Ovary (tissue), 9 donors: ENCODE measurements around the gene CKM. TPM values are rescaled to one million over a fixed set of nuclear protein-coding genes. Genes with fewer than 3 reads are reported as not detected.
"Not testable (repeated sequence)": the region's sequence is repeated elsewhere in the genome, so short reads cannot be mapped to it uniquely, and the experiment has no call there.

ENCODE experiments used
- DNase-seq, 5 donors: peaks; one replicate each; pipeline ENCODE4 v3.0.0-alpha.2; 2019 to 2020
- H3K27ac ChIP-seq, 2 donors: fragments of 200-600 bp; one replicate each; pipeline versions ENCODE4 v1.5.1 to v1.8.0; 2019 to 2022
- H3K27me3 ChIP-seq: fragments of 200-600 bp; one replicate; pipeline ENCODE4 v1.8.0; 2022
- H3K36me3 ChIP-seq: fragments of 200-600 bp; sonication (generic); one replicate; pipeline ENCODE4 v1.5.1; 2019
- H3K4me1 ChIP-seq: one replicate; pipeline ENCODE4 v1.8.1; 2013; ENCODE audit warnings: mild to moderate bottlenecking, moderate library complexity; ENCODE audit not compliant: insufficient read depth
- H3K4me3 ChIP-seq: fragments of 200-600 bp; sonication (generic); one replicate; pipeline ENCODE4 v1.5.1; 2017
- H3K9me3 ChIP-seq, 2 donors: fragments of 200-600 bp in 1 of 2; sonication (generic) in 1 of 2; one replicate each; pipeline versions ENCODE4 v1.5.1 to v1.8.1; 2013 to 2019; ENCODE audit warnings: mild to moderate bottlenecking in 1 of 2, moderate library complexity in 1 of 2
- EP300 ChIP-seq: sonication (generic); formaldehyde crosslinking; IDR thresholded peaks from one replicate; pipeline ENCODE4 v1.6.1; 2017; ENCODE audit warnings: antibody characterized with exemption
- POLR2A ChIP-seq: fragments of 450-650 bp; IDR thresholded peaks from one replicate; pipeline ENCODE4 v1.6.1; 2017; ENCODE audit warnings: antibody characterized with exemption, mild to moderate bottlenecking, moderate library complexity
- WGBS, 3 donors: extraction: QIAGEN DNeasy Blood & Tissue Kit in 1 of 3; methylation state at CpG; one replicate each; pipeline versions ENCODE4 v1.1.5 to v1.1.7; 2013 to 2017; 5-methylcytosine and 5-hydroxymethylcytosine counted together
- intact Hi-C, 4 donors: fragments of 100-400 bp; cut with DNase I; formaldehyde crosslinking; loops; one replicate each; pipeline versions ENCODE4 v1.11.0 to v1.15.1; 2022 to 2023
- polyA plus RNA-seq, 2 donors: library from polyadenylated mRNA; stranded (reverse); fragments of 200-250 nt in 1 of 2; fragments of 350-450 nt in 1 of 2; fragmentation: Illumina TruSeq in 1 of 2; extraction: RNeasy Lipid Tissue Mini Kit (QIAGEN cat#74804) in 1 of 2; gene quantifications; one replicate each; pipeline ENCODE4 v1.2.3, GENCODE V29; 2013 to 2014
- total RNA-seq, 7 donors: library from RNA; depleted of rRNA in 2 of 7; stranded (reverse); fragments of >200 nt in 2 of 7; fragmentation: NEBNext Ultra II Directional in 3 of 7; extraction: Animal tissue kit (Norgen Biotek cat#: 25700) in 3 of 7; gene quantifications; one replicate each; pipeline versions ENCODE4 v1.1.0 to v1.2.4, GENCODE V29; 2016 to 2023
- TF ChIP-seq, protein P1 (sequence below), 3 donors: fragments of 450-650 bp in 2 of 3; fragments of 200-600 bp in 1 of 3; IDR thresholded peaks; one replicate each; pipeline versions ENCODE4 v1.5.1 to v1.8.0; 2016 to 2022; ENCODE audit warnings: antibody characterized with exemption in 3 of 3, mild to moderate bottlenecking in 1 of 3
- donor health status: DM: no; HTN: no; CAD: no; lungs with moderate emphysema.
- donor health status: DM: no; HTN: no; CAD: no.
- donor health status: Bipolar disorder and iron deficiency.
- donor health status: DM: yes; HTN: yes; CAD: no.
- donor health status: DM: no; HTN: no; CAD: no.
- donor health status: DM: yes; HTN: yes; CAD: no.

The CKM gene
- total and polyA plus RNA-seq, 9 donors = 0.10 to 0.85 (median 0.55) TPM; not detected in 4

DNA sequence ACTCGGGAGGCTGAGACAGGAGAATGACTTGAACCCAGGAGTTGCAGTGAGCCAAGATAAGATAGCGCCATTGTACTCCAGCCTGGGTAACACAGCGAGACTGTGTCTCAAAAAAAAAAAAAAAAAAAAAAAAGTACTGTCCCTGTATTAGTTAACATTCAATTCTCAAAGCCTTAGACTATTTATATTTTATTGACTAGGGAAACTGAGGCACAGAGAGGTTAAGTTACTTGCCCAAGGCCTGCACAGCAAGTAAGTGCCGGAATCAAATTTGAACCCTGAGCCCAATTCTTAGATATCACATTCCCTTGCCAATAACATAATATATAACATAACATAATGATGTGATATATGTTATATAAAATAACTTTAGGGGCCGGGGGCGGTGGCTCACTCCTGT is 17.0 kb upstream of the CKM start:
- no peak overlapping the region for H3K4me3 ChIP-seq
- H3K36me3 ChIP-seq = no peaks in the 10 kb centered on the region
- no peak for DNase-seq
- TF ChIP-seq, protein P1, sequence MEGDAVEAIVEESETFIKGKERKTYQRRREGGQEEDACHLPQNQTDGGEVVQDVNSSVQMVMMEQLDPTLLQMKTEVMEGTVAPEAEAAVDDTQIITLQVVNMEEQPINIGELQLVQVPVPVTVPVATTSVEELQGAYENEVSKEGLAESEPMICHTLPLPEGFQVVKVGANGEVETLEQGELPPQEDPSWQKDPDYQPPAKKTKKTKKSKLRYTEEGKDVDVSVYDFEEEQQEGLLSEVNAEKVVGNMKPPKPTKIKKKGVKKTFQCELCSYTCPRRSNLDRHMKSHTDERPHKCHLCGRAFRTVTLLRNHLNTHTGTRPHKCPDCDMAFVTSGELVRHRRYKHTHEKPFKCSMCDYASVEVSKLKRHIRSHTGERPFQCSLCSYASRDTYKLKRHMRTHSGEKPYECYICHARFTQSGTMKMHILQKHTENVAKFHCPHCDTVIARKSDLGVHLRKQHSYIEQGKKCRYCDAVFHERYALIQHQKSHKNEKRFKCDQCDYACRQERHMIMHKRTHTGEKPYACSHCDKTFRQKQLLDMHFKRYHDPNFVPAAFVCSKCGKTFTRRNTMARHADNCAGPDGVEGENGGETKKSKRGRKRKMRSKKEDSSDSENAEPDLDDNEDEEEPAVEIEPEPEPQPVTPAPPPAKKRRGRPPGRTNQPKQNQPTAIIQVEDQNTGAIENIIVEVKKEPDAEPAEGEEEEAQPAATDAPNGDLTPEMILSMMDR (IDR thresholded peaks at IDR 0.05) = no peak
- H3K27me3 ChIP-seq = no peaks in the 10 kb centered on the region
- H3K4me1 ChIP-seq = no peaks in the 10 kb centered on the region
- no peaks in the 10 kb centered on the region for H3K9me3 ChIP-seq
- H3K27ac ChIP-seq = no peak overlapping the region
- 65 to 79% (median 77%) methylated on average over 6 of the region's 6 CpGs for WGBS, 3 donors
- intact Hi-C loops = no loop called here

DNA sequence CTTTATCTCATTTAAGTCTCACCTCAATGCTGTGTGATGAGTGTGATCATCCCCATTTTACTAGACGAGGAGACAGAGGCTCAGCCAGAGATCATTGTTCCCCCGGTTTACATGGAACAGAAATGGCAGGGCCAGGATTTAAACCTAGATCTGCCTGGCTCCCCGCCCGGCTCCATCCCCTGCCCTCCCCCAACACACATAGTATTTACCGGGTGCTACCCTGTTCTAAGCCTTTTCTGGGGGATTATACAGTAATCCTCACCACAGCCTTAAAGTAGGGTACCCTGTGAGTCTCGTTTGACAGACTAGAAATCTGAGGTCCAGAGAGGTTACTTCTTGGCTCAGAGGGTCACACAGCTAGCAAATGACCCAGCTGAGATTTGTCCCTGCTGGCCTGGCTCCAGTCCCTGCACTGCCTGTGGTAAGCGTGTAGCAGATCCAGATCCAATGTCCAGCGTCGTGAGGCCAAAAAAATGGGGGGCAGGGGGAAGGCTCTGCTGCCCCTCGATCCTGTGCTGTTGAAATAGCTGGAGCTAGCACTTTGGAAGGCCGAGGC is 14.1 kb upstream of the CKM start:
- WGBS, 3 donors = 42 to 55% (median 54%) methylated on average over 11 of the region's 11 CpGs
- Histone ChIP-seq H3K27ac (no peak overlapping the region), H3K4me3 (no peak overlapping the region), H3K9me3 (no peaks in the 10 kb centered on the region), H3K27me3 (no peaks in the 10 kb centered on the region), H3K36me3 (no peaks in the 10 kb centered on the region), H3K4me1 (no peaks in the 10 kb centered on the region)
- no peak for DNase-seq
- TF ChIP-seq EP300 = no peak
- TF ChIP-seq, protein P1 (IDR thresholded peaks at IDR 0.05) = no peak
- TF ChIP-seq POLR2A = no peak
- intact Hi-C loops = no loop called here

DNA sequence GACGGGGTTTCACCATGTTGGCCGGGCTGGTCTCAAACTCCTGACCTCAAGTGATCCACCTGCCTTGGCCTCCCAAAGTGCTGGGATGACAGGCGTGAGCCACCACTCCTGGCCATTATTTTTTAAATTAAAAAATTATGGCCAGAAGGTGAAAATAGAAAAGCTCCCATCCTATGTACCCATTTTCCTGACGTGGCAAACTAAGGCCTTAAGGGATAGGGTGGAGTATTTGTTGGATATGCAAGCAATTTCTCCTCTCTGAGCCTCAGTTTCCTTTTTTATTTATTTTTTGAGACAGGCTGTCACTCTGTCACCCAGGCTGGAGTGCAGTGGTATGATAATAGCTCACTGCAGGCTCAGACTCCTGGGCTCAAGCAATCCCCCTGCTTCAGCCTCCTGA is 12.2 kb upstream of the CKM start:
- H3K27ac ChIP-seq, intact Hi-C loops, H3K36me3 ChIP-seq, H3K4me3 ChIP-seq, H3K27me3 ChIP-seq, H3K4me1 ChIP-seq, DNase-seq, H3K9me3 ChIP-seq: not testable (repeated sequence)
- 80 to 87% (median 86%) methylated on average over 4 of the region's 4 CpGs for WGBS, 3 donors

DNA sequence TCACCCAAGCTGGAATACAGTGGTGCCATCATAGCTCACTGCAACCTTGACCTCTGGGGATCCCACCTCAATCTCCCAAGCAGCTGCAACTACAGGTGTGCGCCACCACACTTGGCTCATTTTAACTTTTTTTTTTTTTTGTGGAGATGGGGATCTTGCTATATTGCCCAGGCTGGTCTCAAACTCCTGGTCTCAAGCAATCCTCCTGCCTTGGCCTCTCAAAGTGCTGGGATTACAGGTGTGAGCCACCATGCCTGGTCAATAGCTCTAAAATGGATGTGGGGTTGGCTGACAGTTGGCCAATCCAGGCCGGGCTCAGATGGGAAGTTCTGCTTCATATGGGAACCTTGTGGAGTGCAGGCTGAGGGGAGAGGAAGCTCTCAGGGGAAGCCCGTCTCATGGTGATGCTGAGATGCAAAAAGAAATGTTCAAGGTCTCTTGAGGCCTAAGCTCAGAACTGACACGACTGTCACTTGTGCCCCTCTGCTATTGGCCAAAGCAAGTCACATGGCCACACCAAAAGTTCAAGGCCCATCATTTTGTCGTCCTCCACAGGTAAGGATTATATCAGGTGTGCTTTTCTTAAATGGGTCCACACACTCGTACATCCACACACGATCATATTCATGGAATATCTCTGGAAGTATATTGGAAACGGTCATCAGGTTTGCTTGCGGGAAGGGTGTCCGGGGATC is 11.1 kb upstream of the CKM start:
- intact Hi-C loops = no loop called here
- Histone ChIP-seq H3K36me3 (no peaks in the 10 kb centered on the region), H3K4me1 (no peaks in the 10 kb centered on the region), H3K27me3 (no peaks in the 10 kb centered on the region), H3K9me3 (no peaks in the 10 kb centered on the region), H3K4me3 (no peak overlapping the region), H3K27ac (no peak overlapping the region)
- 69 to 75% (median 69%) methylated on average over 10 of the region's 10 CpGs for WGBS, 3 donors
- TF ChIP-seq EP300 (no peak), POLR2A (no peak)
- TF ChIP-seq, protein P1 (IDR thresholded peaks at IDR 0.05) = no peak
- no peak for DNase-seq

DNA sequence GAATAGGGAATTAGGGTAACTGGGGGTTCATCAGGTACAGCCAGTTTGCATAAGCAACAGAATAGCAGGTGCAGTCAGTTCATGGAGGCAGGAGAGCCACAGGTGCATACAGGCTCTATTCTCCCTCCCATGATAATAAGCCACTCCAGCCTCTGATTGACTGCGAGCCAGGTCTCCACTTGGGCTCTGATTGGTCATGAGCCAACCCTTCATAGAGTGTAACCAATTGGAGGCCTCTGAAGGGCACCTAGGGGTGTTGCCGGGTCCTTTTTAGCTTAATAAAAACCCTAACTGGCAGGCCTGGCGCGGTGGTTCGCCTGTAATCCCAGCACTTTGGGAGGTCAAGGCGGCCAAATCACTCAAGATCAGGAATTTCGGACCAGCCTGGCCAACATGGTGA is 8.7 kb upstream of the CKM start:
- Histone ChIP-seq H3K36me3 (no peaks in the 10 kb centered on the region), H3K4me3 (no peak overlapping the region), H3K27ac (no peak overlapping the region), H3K4me1 (no peaks in the 10 kb centered on the region), H3K9me3 (no peaks in the 10 kb centered on the region), H3K27me3 (no peaks in the 10 kb centered on the region)
- TF ChIP-seq EP300 = no peak
- TF ChIP-seq, protein P1 (IDR thresholded peaks at IDR 0.05) = no peak
- intact Hi-C loops = no loop called here
- 78 to 88% (median 84%) methylated on average over 7 of the region's 7 CpGs for WGBS, 3 donors
- DNase-seq = no peak
